ENCODE measurements around the gene IGSF9B.

- TF ChIP-seq RBM39 (optimal IDR thresholded peaks at IDR 0.05; ENCODE audit: low read depth, low read length) (no peak), TAF1 (IDR thresholded peaks at IDR 0.05; ENCODE audit: control insufficient read depth, extremely low read depth, insufficient read depth, low read length, severe bottlenecking) (no peak), MEF2A (IDR thresholded peaks at IDR 0.05; ENCODE audit: control insufficient read depth, low read depth, low read length) (no peak), HSF4 (CRISPR knock-in tag; IDR thresholded peaks at IDR 0.05; ENCODE audit: borderline replicate concordance) (no peak), CEBPG (CRISPR knock-in tag; IDR thresholded peaks at IDR 0.05) (no peak), CEBPG (tag; conservative IDR thresholded peaks at IDR 0.05 in 1 of 2, IDR thresholded peaks at IDR 0.05 in 1 of 2) (no peak), FOXJ3 (CRISPR knock-in tag; IDR thresholded peaks at IDR 0.05) (no peak), SP1 (CRISPR knock-in tag; IDR thresholded peaks at IDR 0.05) (no peak), ATF7 (IDR thresholded peaks at IDR 0.05) (no peak), KLF1 (tag; IDR thresholded peaks at IDR 0.05) (no peak), PHTF2 (CRISPR knock-in tag; IDR thresholded peaks at IDR 0.05) (no peak)
- TF ChIP-seq, protein P1, sequence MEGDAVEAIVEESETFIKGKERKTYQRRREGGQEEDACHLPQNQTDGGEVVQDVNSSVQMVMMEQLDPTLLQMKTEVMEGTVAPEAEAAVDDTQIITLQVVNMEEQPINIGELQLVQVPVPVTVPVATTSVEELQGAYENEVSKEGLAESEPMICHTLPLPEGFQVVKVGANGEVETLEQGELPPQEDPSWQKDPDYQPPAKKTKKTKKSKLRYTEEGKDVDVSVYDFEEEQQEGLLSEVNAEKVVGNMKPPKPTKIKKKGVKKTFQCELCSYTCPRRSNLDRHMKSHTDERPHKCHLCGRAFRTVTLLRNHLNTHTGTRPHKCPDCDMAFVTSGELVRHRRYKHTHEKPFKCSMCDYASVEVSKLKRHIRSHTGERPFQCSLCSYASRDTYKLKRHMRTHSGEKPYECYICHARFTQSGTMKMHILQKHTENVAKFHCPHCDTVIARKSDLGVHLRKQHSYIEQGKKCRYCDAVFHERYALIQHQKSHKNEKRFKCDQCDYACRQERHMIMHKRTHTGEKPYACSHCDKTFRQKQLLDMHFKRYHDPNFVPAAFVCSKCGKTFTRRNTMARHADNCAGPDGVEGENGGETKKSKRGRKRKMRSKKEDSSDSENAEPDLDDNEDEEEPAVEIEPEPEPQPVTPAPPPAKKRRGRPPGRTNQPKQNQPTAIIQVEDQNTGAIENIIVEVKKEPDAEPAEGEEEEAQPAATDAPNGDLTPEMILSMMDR (IDR thresholded peaks at IDR 0.05 in 2 of 3, conservative IDR thresholded peaks at IDR 0.05 in 1 of 3; ENCODE audit: insufficient read depth in 2 of 3, low read depth in 1 of 3, low read length in 3 of 3) = no peak
- TF ChIP-seq, protein P2, sequence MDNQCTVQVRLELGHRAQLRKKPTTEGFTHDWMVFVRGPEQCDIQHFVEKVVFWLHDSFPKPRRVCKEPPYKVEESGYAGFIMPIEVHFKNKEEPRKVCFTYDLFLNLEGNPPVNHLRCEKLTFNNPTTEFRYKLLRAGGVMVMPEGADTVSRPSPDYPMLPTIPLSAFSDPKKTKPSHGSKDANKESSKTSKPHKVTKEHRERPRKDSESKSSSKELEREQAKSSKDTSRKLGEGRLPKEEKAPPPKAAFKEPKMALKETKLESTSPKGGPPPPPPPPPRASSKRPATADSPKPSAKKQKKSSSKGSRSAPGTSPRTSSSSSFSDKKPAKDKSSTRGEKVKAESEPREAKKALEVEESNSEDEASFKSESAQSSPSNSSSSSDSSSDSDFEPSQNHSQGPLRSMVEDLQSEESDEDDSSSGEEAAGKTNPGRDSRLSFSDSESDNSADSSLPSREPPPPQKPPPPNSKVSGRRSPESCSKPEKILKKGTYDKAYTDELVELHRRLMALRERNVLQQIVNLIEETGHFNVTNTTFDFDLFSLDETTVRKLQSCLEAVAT (IDR thresholded peaks at IDR 0.05) = no peak
- TF ChIP-seq, protein P3, sequence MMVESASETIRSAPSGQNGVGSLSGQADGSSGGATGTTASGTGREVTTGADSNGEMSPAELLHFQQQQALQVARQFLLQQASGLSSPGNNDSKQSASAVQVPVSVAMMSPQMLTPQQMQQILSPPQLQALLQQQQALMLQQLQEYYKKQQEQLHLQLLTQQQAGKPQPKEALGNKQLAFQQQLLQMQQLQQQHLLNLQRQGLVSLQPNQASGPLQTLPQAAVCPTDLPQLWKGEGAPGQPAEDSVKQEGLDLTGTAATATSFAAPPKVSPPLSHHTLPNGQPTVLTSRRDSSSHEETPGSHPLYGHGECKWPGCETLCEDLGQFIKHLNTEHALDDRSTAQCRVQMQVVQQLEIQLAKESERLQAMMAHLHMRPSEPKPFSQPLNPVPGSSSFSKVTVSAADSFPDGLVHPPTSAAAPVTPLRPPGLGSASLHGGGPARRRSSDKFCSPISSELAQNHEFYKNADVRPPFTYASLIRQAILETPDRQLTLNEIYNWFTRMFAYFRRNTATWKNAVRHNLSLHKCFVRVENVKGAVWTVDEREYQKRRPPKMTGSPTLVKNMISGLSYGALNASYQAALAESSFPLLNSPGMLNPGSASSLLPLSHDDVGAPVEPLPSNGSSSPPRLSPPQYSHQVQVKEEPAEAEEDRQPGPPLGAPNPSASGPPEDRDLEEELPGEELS (CRISPR knock-in tag; IDR thresholded peaks at IDR 0.05; ENCODE audit: borderline replicate concordance) = no peak
Observed at GRCh38 chr11:133999355-133999754, 42.6 kb upstream of the IGSF9B start.
